HepG2 (cell line): Measurements from ENCODE around the gene TXNDC2. TPM values are rescaled to one million over a fixed set of nuclear protein-coding genes. Genes with fewer than 3 reads are reported as not detected.
A peak's percentile ranks its signal among the peaks of the same experiment; 100 is the strongest.

ENCODE experiments used
- ATAC-seq: fragments of 200-7000 bp; cut with Tn5 transposase; 3 replicates; pipeline ENCODE4 v1.9.1; 2020; ENCODE audit warnings: mild to moderate bottlenecking, moderate library complexity
- BruUV-seq: library from RNA; stranded (reverse); fragments of 400-500 nt; replicated peaks from 2 replicates; lab custom pipeline; 2021; lab: Mats Ljungman, UMichigan
- CTCF ChIA-PET: fragments of 300-600 bp; formaldehyde crosslinking; extraction: SDS; loops from one replicate; lab custom pipeline; 2021; ENCODE audit warnings: low total read pairs, inconsistent platforms, low intra/inter-chr PET ratio; lab: Yijun Ruan, JAX
- POLR2A ChIA-PET: fragments of 350-600 bp; sonication (Branson Sonifier 250); formaldehyde crosslinking; loops from one replicate; lab custom pipeline; 2020; ENCODE audit warnings: antibody characterized with exemption, inconsistent platforms; lab: Yijun Ruan, JAX
- DNase-seq: peaks from one replicate; pipeline ENCODE4 v3.0.0-alpha.2; 2015; ENCODE audit warnings: low spot score
- FAIRE-seq: peaks from 3 replicates; lab custom pipeline; 2011; peaks lifted over from hg19 to GRCh38; lab: Jason Lieb, UNC
- H2AFZ ChIP-seq: one replicate; pipeline ENCODE4 v1.6.1; 2011; ENCODE audit warnings: low read length, inconsistent platforms
- H3K27ac ChIP-seq: fragments of 300-600 bp; 3 replicates; pipeline ENCODE4 v1.8.0; 2011; ENCODE audit warnings: mixed run types, mild to moderate bottlenecking, mixed read lengths, low read length, inconsistent platforms; ENCODE audit not compliant: insufficient read depth; ENCODE audit errors: extremely low read length
- H3K27me3 ChIP-seq, 2 experiments: fragments of 200-600 bp in 1 of 2; 2 replicates in 1 of 2; 3 replicates in 1 of 2; pipeline versions ENCODE4 v1.6.0 to v1.8.0; 2011; ENCODE audit warnings: low read length in 2 of 2, mild to moderate bottlenecking in 2 of 2, moderate library complexity in 2 of 2, inconsistent platforms in 1 of 2; ENCODE audit not compliant: insufficient read depth in 2 of 2, control insufficient read depth in 1 of 2
- H3K36me3 ChIP-seq, 2 experiments: fragments of 200-600 bp in 1 of 2; replicated peaks in 1 of 2; 2 replicates in 1 of 2; 3 replicates in 1 of 2; pipeline versions ENCODE4 v1.5.1 to v1.8.0; 2011; ENCODE audit warnings: low read length in 2 of 2, inconsistent platforms in 1 of 2; ENCODE audit not compliant: insufficient read depth in 2 of 2, control insufficient read depth in 1 of 2
- H3K4me1 ChIP-seq: 2 replicates; pipeline ENCODE4 v1.5.1; 2012; ENCODE audit warnings: low read length, inconsistent platforms; ENCODE audit not compliant: insufficient read depth
- H3K4me2 ChIP-seq: 2 replicates; pipeline ENCODE4 v1.6.0; 2011; ENCODE audit warnings: low read depth, low read length, inconsistent platforms
- H3K4me3 ChIP-seq, 3 experiments: fragments of 200-600 bp in 1 of 3; sonication (generic), shearing (Covaris generic) in 1 of 3; replicated peaks in 1 of 3; 2 replicates each; pipeline ENCODE4 v1.5.1; 2011 to 2016; ENCODE audit warnings: low read length in 3 of 3, inconsistent platforms in 2 of 3, low read depth in 2 of 3, mild to moderate bottlenecking in 2 of 3, control low read depth in 1 of 3, mixed read lengths in 1 of 3; ENCODE audit not compliant: insufficient read depth in 1 of 3
- H3K79me2 ChIP-seq: one replicate; pipeline ENCODE4 v1.6.1; 2011; ENCODE audit warnings: low read length, inconsistent platforms; ENCODE audit not compliant: insufficient read depth
- H3K9ac ChIP-seq: 2 replicates; pipeline ENCODE4 v1.6.0; 2011; ENCODE audit warnings: mild to moderate bottlenecking, low read depth, low read length, inconsistent platforms; ENCODE audit not compliant: insufficient read depth
- H3K9me3 ChIP-seq: 2 replicates; pipeline ENCODE4 v1.5.1; 2012; ENCODE audit warnings: mild to moderate bottlenecking, low read length
- H4K20me1 ChIP-seq: 2 replicates; pipeline ENCODE4 v1.6.0; 2011; ENCODE audit warnings: inconsistent platforms, mild to moderate bottlenecking, low read length, moderate library complexity; ENCODE audit not compliant: insufficient read depth
- FIP1L1 ChIP-seq: fragments of 200-400 bp; formaldehyde crosslinking; IDR thresholded peaks from 2 replicates; pipeline ENCODE4 v1.6.1; 2018; ENCODE audit warnings: low read depth, mild to moderate bottlenecking, low read length, moderate library complexity, borderline replicate concordance; ENCODE audit not compliant: insufficient read depth
- FOXP1 ChIP-seq, 2 experiments: fragments of 450-650 bp in 1 of 2; IDR thresholded peaks; 2 replicates each; pipeline ENCODE4 v1.6.1; 2017 to 2018; ENCODE audit warnings: antibody characterized with exemption in 1 of 2
- KDM5A ChIP-seq: fragments of 200-600 bp; sonication (generic); IDR thresholded peaks from 2 replicates; pipeline ENCODE4 v1.7.0; 2018; ENCODE audit warnings: antibody characterized with exemption, mild to moderate bottlenecking, low read length, borderline replicate concordance
- KMT2B ChIP-seq: IDR thresholded peaks from 2 replicates; pipeline ENCODE4 v1.6.1; 2016; ENCODE audit warnings: missing genetic modification reagents, missing compliant biosample characterization
- MYNN ChIP-seq: sonication (generic); formaldehyde crosslinking; IDR thresholded peaks from 2 replicates; pipeline ENCODE4 v1.4.0; 2020; ENCODE audit warnings: mild to moderate bottlenecking, low read depth, missing genetic modification reagents
- NFIC ChIP-seq: IDR thresholded peaks from 2 replicates; pipeline ENCODE4 v1.6.1; 2012; ENCODE audit warnings: mild to moderate bottlenecking, low read length, inconsistent platforms
- NFKB2 ChIP-seq: sonication (generic); formaldehyde crosslinking; IDR thresholded peaks from 2 replicates; pipeline ENCODE4 v1.4.0; 2020; ENCODE audit warnings: missing genetic modification reagents, borderline replicate concordance
- RAD21 ChIP-seq: fragments of 450-650 bp; formaldehyde crosslinking; IDR thresholded peaks from 2 replicates; pipeline ENCODE4 v1.5.0; 2020; ENCODE audit warnings: mild to moderate bottlenecking
- SALL1 ChIP-seq: sonication (generic); formaldehyde crosslinking; IDR thresholded peaks from 2 replicates; pipeline ENCODE4 v1.8.0; 2022; ENCODE audit warnings: mild to moderate bottlenecking, missing genetic modification reagents
- SIN3A ChIP-seq: IDR thresholded peaks from 2 replicates; pipeline ENCODE4 v1.6.1; 2011; ENCODE audit warnings: low read depth, mild to moderate bottlenecking, control low read depth, low read length, borderline replicate concordance
- SMARCE1 ChIP-seq: fragments of 450-650 bp; IDR thresholded peaks from 2 replicates; pipeline ENCODE4 v1.6.1; 2017; ENCODE audit warnings: borderline replicate concordance
- SSRP1 ChIP-seq: IDR thresholded peaks from 2 replicates; pipeline ENCODE4 v1.6.1; 2016; ENCODE audit warnings: control low read depth
- TCF7L2 ChIP-seq: IDR thresholded peaks from 2 replicates; pipeline ENCODE4 v1.6.1; 2011; ENCODE audit warnings: mild to moderate bottlenecking, low read depth, low read length, moderate library complexity
- TIGD3 ChIP-seq: sonication (generic); formaldehyde crosslinking; IDR thresholded peaks from 2 replicates; pipeline ENCODE4 v1.5.1; 2020; ENCODE audit warnings: mild to moderate bottlenecking, missing genetic modification reagents, borderline replicate concordance
- ZMYM3 ChIP-seq: sonication (generic); formaldehyde crosslinking; IDR thresholded peaks from 2 replicates; pipeline ENCODE4 v1.5.1; 2020; ENCODE audit warnings: mild to moderate bottlenecking, missing genetic modification reagents
- ZNF337 ChIP-seq: sonication (generic); formaldehyde crosslinking; IDR thresholded peaks from 2 replicates; pipeline ENCODE4 v1.5.1; 2020; ENCODE audit warnings: missing genetic modification reagents, low read depth, mild to moderate bottlenecking, borderline replicate concordance
- ZNF776 ChIP-seq: sonication (generic); formaldehyde crosslinking; IDR thresholded peaks from 2 replicates; pipeline ENCODE4 v1.4.0; 2020; ENCODE audit warnings: mild to moderate bottlenecking, missing genetic modification reagents
- WGBS: methylation state at CpG from one replicate; pipeline ENCODE4 v1.1.6; 2017; ENCODE audit warnings: low lambda C conversion rate; 5-methylcytosine and 5-hydroxymethylcytosine counted together
- in situ Hi-C: cut with HindIII; loops from 2 replicates; pipeline ENCODE4 v1.10.0; 2017; ENCODE audit warnings: low pct_unique_long_range_greater_than_20kb; ENCODE audit not compliant: extremely low pct_ligation_motif_present
- intact Hi-C: fragments of 100-400 bp; cut with micrococcal nuclease; formaldehyde crosslinking; loops from one replicate; pipeline ENCODE4 v1.10.0; 2022; ENCODE audit not compliant: unreplicated experiment
- polyA plus RNA-seq, 8 experiments: library from polyadenylated mRNA; depleted of rRNA in 3 of 8; stranded (reverse) in 7 of 8; unstranded in 1 of 8; fragments of >200 nt; fragmentation: Illumina TruSeq in 4 of 8; extraction: Trizol in 4 of 8; gene quantifications; 2 replicates each; pipeline versions ENCODE4 v1.2.1 to v1.2.3, GENCODE V29; 2011 to 2016; ENCODE audit warnings: low read depth in 4 of 8, missing spikeins in 1 of 8, mixed read lengths in 1 of 8; ENCODE audit not compliant: insufficient read depth in 1 of 8
- total RNA-seq, 5 experiments: library from RNA; depleted of rRNA; stranded (reverse); fragments of >200 nt; fragmentation: Illumina TruSeq; extraction: Trizol; gene quantifications; 2 replicates each; pipeline ENCODE4 v1.2.3, GENCODE V29; 2016; ENCODE audit warnings: low read depth in 1 of 5
- TF ChIP-seq, protein P1 (sequence below), 2 experiments: IDR thresholded peaks; 2 replicates each; pipeline ENCODE4 v1.6.1; 2011 to 2012; ENCODE audit warnings: low read length in 2 of 2, borderline replicate concordance in 1 of 2, low read depth in 1 of 2, mild to moderate bottlenecking in 1 of 2, moderate library complexity in 1 of 2
- TF ChIP-seq, protein P2 (sequence below): sonication (generic); formaldehyde crosslinking; IDR thresholded peaks from 2 replicates; pipeline ENCODE4 v1.5.0; 2020; ENCODE audit warnings: mild to moderate bottlenecking, missing genetic modification reagents, borderline replicate concordance

TXNDC2 gene
- total and polyA plus RNA-seq, 2 of the 13 experiments (the other 11 are each of a cell fraction or from before 2014, with no cell fraction given), result not detected

- H3K4me2 ChIP-seq, result peak overlapping the region; percentile 16; the same call in 1 of the 2 replicates
- no peaks in the 10 kb centered on the region for H3K9me3 ChIP-seq
- intact Hi-C loops (loop anchor here (5.0 kb wide), 1 partner anchor 302 kb away; the partner anchor contains the start of gene PPP4R1), in situ Hi-C loops (no loop called here)
- ATAC-seq, result no peak
- H3K4me1 ChIP-seq, result peaks cover 42% of the 10 kb centered on the region
- no peak for FAIRE-seq
- POLR2A ChIA-PET, result interaction anchor here (1.0 to 2.9 kb wide), 11 partner anchors 8 to 302 kb away, joined by 3 to 25 read pairs (median 5); no protein-coding TSS in a partner anchor
- no peaks in the 10 kb centered on the region for H3K36me3 ChIP-seq
- CTCF ChIA-PET, result no interaction called here
- 12% methylated on average over 5 of the region's 35 CpGs for WGBS
- H3K27ac ChIP-seq, result peak overlapping the region; percentile 96
- no peaks in the 10 kb centered on the region; a peak in 1 of 5 replicates for H3K27me3 ChIP-seq
- peaks cover 45% of the 10 kb centered on the region for H4K20me1 ChIP-seq
- H3K4me3 ChIP-seq, result peak overlapping the region; percentile 81 to 98 (median 96)
- H3K9ac ChIP-seq, result peak overlapping the region; percentile 97
- BruUV-seq, result no TSS peak
- peaks cover 51% of the 10 kb centered on the region for H3K79me2 ChIP-seq
- no peak overlapping the region for H2AFZ ChIP-seq
- DNase-seq, result no peak
- no peak for TF ChIP-seq NFIC
- 0 out of 2 replicates have a peak, but pooled peaks have one; percentile 49 for TF ChIP-seq ZNF776 (CRISPR knock-in tag)
- TF ChIP-seq RAD21 (CRISPR knock-in tag), result no peak
- no peak for TF ChIP-seq TIGD3
- TF ChIP-seq KMT2B (CRISPR knock-in tag), result no peak
- TF ChIP-seq SSRP1 (CRISPR knock-in tag), result no peak
- no peak for TF ChIP-seq SALL1
- no peak for TF ChIP-seq ZMYM3
- no peak for TF ChIP-seq NFKB2 (CRISPR knock-in tag)
- TF ChIP-seq FOXP1 (IDR thresholded peaks at IDR 0.05), result no peak
- TF ChIP-seq FOXP1 (CRISPR knock-in tag; IDR thresholded peaks at IDR 0.05), result no peak
- no peak for TF ChIP-seq TCF7L2
- TF ChIP-seq ZNF337 (CRISPR knock-in tag), result no peak
- TF ChIP-seq FIP1L1, result no peak
- TF ChIP-seq, protein P1, sequence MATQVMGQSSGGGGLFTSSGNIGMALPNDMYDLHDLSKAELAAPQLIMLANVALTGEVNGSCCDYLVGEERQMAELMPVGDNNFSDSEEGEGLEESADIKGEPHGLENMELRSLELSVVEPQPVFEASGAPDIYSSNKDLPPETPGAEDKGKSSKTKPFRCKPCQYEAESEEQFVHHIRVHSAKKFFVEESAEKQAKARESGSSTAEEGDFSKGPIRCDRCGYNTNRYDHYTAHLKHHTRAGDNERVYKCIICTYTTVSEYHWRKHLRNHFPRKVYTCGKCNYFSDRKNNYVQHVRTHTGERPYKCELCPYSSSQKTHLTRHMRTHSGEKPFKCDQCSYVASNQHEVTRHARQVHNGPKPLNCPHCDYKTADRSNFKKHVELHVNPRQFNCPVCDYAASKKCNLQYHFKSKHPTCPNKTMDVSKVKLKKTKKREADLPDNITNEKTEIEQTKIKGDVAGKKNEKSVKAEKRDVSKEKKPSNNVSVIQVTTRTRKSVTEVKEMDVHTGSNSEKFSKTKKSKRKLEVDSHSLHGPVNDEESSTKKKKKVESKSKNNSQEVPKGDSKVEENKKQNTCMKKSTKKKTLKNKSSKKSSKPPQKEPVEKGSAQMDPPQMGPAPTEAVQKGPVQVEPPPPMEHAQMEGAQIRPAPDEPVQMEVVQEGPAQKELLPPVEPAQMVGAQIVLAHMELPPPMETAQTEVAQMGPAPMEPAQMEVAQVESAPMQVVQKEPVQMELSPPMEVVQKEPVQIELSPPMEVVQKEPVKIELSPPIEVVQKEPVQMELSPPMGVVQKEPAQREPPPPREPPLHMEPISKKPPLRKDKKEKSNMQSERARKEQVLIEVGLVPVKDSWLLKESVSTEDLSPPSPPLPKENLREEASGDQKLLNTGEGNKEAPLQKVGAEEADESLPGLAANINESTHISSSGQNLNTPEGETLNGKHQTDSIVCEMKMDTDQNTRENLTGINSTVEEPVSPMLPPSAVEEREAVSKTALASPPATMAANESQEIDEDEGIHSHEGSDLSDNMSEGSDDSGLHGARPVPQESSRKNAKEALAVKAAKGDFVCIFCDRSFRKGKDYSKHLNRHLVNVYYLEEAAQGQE (IDR thresholded peaks at IDR 0.05; ENCODE audit: borderline replicate concordance in 1 of 2, low read depth in 1 of 2, low read length in 2 of 2), result no peak
- TF ChIP-seq SIN3A, result no peak
- TF ChIP-seq, protein P2, sequence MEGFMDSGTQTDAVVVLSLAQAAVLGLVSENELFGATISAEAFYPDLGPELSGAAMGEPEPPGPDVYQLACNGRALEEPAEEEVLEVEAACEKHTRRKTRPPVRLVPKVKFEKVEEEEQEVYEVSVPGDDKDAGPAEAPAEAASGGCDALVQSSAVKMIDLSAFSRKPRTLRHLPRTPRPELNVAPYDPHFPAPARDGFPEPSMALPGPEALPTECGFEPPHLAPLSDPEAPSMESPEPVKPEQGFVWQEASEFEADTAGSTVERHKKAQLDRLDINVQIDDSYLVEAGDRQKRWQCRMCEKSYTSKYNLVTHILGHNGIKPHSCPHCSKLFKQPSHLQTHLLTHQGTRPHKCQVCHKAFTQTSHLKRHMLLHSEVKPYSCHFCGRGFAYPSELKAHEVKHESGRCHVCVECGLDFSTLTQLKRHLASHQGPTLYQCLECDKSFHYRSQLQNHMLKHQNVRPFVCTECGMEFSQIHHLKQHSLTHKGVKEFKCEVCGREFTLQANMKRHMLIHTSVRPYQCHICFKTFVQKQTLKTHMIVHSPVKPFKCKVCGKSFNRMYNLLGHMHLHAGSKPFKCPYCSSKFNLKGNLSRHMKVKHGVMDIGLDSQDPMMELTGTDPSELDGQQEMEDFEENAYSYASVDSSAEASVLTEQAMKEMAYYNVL, result 0 out of 2 replicates have a peak, but pooled peaks have one; percentile 8
- TF ChIP-seq MYNN (CRISPR knock-in tag), result no peak
- TF ChIP-seq SMARCE1, result no peak
- TF ChIP-seq KDM5A, result no peak
These were observed 28.5 kb downstream of the TXNDC2 start for GRCh38 chr18:9914334-9914583.
